ENCODE results near the gene CLNK.

The CLNK gene

GRCh38 chr4:10701161-10701560, 16.6 kb upstream of the CLNK start:
- no peak for DNase-seq

- DNase-seq = no peak
Measured at GRCh38 chr4:10698172-10698571, 13.6 kb upstream of the CLNK start.

GRCh38 chr4:10697086-10697485, 12.5 kb upstream of the CLNK start:
- no peak for DNase-seq

- no peak for DNase-seq
Measured at GRCh38 chr4:10696253-10696652, 11.7 kb upstream of the CLNK start.

GRCh38 chr4:10694828-10695209, 10.3 kb upstream of the CLNK start:
- DNase-seq = no peak

- no peak for DNase-seq
Measured at GRCh38 chr4:10694151-10694827, 9.7 kb upstream of the CLNK start.

- no peak for DNase-seq
Measured at GRCh38 chr4:10691651-10692050, 7.1 kb upstream of the CLNK start.

GRCh38 chr4:10690185-10690907, 5.8 kb upstream of the CLNK start:
- DNase-seq = no peak

- no peak for DNase-seq
Measured at GRCh38 chr4:10688846-10689245, 4.3 kb upstream of the CLNK start.

GRCh38 chr4:10688022-10688421, 3.5 kb upstream of the CLNK start:
- no peak for DNase-seq

GRCh38 chr4:10687526-10687925, 3.0 kb upstream of the CLNK start:
- no peak for DNase-seq

GRCh38 chr4:10682397-10682796, 2.2 kb downstream of the CLNK start:
- no peak for DNase-seq

- peak; percentile 21 for DNase-seq
Measured at GRCh38 chr4:10677796-10678497, 6.6 kb downstream of the CLNK start.

GRCh38 chr4:10673817-10674369, 10.7 kb downstream of the CLNK start:
- no peak for DNase-seq

- DNase-seq = no peak
Measured at GRCh38 chr4:10672379-10672778, 12.2 kb downstream of the CLNK start.

GRCh38 chr4:10671799-10672198, 12.8 kb downstream of the CLNK start:
- no peak for DNase-seq

GRCh38 chr4:10671366-10671765, 13.2 kb downstream of the CLNK start:
- DNase-seq = no peak

GRCh38 chr4:10670321-10670720, 14.2 kb downstream of the CLNK start:
- no peak for DNase-seq

- DNase-seq = no peak
Measured at GRCh38 chr4:10667701-10668326, 16.8 kb downstream of the CLNK start.

- no peak for DNase-seq
Measured at GRCh38 chr4:10666616-10667015, 18.0 kb downstream of the CLNK start.

GRCh38 chr4:10664408-10664807, 20.2 kb downstream of the CLNK start:
- no peak for DNase-seq

GRCh38 chr4:10662937-10663336, 21.6 kb downstream of the CLNK start:
- DNase-seq = no peak

- no peak for DNase-seq
Measured at GRCh38 chr4:10661047-10661446, 23.5 kb downstream of the CLNK start.

Measured in midbrain (tissue), 1 donor.